DMS153 (cell line): ENCODE data around the gene LAMB1.

Source experiments
- DNase-seq: peaks from one replicate; lab custom pipeline; 2025; lab: John Stamatoyannopoulos, UW

The LAMB1 gene

DNA sequence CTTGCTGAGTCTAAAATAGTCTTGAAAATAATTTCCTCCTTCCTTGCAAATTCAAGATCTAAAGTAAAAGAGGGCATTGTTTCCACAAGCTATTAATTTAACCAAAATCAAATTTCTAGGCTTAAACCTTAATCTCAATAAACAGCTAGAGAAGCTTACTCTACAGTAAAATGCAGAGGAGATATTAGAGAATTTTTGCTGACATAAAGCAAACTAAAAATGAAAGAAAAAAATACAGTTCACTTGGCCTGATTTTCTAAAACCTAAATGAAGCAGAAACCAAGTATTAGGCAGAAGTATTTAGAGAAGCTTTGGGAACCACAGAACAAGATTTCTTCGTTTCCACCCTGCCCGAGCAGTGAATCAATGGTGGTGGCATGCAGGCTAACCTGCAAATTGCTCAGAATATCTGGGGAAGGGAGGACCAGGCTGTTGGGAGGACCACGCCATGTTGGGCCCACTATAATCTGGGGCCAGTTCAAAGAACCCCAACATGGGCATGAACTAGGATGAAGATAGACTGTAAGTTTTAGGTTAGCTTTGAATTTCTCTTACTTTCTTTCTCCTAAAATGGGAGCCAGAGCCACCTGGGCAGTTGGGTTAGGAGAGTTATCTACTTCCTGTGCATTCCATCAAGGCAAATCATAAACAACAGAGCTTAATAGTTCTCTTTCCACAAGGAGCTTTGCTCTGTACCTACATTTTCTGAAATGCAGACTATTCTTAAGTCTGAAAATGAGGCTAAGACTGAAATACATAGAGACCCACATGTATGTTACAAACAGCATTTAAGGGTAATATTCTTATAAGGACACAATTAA, 4.1 kb downstream of the LAMB1 start:
- DNase-seq = no peak

GRCh38 chr7:107998150-107998549, 4.8 kb downstream of the LAMB1 start:
- no peak for DNase-seq

GRCh38 chr7:107996072-107996882, 6.7 kb downstream of the LAMB1 start:
- no peak for DNase-seq

DNA sequence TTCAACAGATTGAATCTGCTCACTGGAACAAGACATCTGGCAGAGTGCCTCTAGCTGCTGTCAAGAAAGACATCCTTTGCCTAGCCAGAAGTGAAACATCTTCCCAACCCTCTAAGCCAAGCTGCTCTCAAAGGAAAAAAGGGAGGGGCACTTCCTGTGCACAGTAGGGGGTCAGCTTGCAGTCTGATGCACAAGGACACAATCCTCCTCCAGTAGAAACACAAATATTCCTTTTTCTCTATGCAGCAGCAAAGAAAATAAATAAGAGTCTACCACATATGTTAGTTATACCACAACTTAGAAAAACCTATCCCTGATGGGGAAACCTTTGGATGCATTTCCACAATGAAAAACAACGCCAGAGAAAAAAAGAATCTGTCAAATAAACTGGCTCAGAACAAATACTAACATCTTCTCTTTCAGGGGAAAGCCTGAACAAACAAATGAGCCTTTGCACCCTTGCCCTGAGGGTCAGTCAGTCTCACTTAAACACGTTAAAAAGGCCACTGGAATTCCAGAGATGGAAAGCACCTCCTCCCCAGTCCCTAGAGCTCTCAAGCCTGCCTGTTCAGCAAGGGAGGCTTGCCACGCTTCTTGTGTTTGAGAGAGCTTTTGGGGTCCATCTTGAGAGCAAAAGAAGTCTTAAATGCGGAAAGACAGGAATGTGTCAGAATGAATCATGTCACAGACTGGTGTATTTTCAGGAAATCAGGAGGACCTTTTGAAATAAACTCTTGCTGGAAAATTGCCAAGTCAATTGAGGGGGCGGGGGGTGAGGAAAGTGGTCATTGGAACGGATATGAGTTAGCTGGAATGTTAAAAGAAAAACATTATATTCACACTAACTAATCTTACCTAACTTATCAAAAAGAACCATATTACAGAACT, 7.5 kb downstream of the LAMB1 start:
- no peak for DNase-seq

GRCh38 chr7:107994421-107995030, 8.4 kb downstream of the LAMB1 start:
- no peak for DNase-seq

- DNase-seq = no peak
Measured at GRCh38 chr7:107993891-107994291, 9.1 kb downstream of the LAMB1 start.

GRCh38 chr7:107989618-107990373, 13.2 kb downstream of the LAMB1 start:
- no peak for DNase-seq

DNA sequence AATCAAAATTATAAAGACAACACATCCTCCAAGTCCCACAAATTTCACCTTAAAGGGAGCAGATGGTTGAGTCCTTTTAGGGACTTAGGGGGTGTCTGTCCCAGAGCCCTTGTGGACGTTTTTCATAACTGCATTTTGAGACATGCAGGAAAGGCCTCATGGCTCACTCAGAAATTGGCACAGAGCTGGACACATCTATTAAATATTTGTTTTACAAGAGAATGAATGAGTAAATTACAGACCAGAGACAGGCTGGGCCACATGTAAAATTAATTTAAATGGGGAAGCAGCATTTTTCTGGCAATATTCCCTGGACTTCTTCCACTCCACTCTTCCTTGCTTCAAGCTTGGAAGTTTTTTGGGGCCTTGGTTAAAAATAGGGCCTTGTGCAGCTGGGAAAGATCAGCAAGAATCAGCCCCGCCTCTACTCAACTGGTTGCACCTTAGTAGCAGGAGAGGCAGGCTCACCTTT, 20.0 kb downstream of the LAMB1 start:
- DNase-seq = no peak

DNA sequence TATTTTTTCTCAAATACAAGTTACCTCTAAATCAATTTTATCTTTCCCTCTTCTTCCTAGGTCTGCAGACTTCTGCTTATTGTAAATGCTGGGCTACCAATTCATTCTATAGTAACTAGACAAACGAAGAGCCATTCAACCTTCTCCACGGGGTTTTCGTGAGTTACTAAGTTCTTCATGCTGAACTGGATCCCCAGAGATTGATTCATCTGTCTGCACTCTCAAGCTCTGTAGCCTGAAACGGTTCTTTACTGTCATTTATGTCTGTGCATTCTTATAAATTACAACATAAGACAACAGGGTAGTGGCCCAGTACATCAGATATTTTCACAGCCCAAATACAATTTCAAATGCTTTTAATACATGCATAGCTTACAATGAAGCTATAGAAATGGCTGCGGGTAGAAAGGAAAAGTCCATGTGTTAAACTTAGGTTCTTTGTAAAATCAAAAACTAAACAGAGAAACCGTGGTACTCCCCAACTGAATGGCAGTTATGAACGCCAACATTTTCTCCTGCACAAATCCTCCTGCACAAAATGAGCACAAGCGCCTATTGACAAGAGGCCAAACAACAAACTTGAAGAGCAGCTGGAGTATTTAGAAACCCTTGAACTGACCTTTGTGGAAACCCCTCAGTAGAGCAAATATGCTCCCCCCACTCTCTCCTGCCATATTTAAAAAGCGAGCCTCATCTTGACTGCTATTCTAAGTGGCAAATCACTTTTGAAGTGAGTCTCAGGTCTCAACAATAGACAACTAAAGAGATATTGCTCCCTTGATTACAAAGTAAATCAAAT, 20.7 kb downstream of the LAMB1 start:
- no peak for DNase-seq

- DNase-seq = no peak
Measured at GRCh38 chr7:107981466-107981865, 21.5 kb downstream of the LAMB1 start.

GRCh38 chr7:107980671-107981190, 22.2 kb downstream of the LAMB1 start:
- DNase-seq = no peak

DNA sequence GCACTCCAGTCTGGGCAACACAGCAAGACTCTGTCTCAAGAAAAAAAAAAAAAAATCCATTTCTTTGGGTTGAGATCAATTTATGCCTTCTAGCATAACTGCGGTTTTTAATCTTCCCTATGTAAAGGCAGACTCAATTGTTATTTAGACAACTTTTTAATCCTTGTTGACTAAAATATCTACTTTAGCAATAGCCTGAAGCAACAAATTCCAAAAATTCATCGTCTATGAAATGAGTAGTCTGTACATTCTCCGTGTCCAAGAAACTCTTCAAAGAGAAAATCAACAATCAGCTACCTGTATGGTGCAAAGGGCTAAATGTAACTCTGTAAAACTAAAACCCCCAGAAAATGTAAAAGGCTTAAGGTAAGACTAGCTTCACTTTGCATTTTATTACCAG, 22.8 kb downstream of the LAMB1 start:
- no peak for DNase-seq

- DNase-seq = no peak
Measured at GRCh38 chr7:107978815-107979408, 24.0 kb downstream of the LAMB1 start.

- no peak for DNase-seq
Measured at GRCh38 chr7:107977048-107977447, 25.9 kb downstream of the LAMB1 start.

DNA sequence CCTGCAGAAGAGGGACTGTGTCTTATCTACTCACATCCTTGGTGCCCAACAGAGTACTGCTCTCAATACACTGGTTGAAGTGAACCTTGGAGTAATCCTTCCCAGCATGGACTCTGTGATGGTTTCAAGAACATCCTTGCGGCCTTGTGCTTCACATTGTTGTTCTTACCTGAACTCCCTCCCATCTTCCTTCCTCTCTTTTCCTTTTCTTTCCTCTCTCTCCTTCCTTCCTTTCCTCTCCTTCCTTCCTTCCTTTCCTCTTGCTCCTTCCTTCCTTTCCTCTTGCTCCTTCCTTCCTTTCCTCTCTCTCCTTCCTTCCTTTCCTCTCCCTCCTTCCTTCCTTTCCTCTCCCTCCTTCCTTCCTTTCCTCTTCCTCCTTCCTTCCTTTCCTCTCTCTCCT, 26.3 kb downstream of the LAMB1 start:
- no peak for DNase-seq

DNA sequence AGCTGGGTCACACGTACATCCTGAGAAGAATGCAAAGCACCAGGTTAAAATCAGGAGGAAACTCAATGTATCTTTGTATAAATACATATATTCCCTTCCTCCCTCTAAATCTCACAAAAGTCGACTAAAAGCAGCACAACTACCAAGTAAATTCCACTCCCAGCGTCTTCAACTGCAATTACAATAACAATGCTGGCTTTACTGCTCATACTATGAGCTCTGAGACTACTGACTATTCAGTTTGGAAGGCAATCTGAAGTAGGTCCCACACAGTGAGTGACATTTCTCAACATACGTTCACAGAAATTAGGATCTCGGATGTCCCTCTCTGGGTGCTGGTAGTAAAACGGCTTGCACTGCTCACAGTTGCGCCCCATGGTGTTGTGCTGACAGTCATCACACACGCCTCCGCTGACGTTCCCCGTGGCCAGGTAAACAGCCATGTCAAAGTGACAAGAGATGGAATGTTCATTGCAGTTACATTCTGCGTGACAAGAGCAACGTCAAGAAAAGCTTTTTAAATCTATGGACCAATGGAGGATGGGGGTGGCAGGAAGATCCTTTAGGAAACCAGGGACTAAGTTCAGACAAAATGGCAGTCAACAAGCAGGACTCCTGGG, 27.5 kb downstream of the LAMB1 start:
- DNase-seq = no peak

GRCh38 chr7:107973861-107974260, 29.1 kb downstream of the LAMB1 start:
- DNase-seq = no peak

DNA sequence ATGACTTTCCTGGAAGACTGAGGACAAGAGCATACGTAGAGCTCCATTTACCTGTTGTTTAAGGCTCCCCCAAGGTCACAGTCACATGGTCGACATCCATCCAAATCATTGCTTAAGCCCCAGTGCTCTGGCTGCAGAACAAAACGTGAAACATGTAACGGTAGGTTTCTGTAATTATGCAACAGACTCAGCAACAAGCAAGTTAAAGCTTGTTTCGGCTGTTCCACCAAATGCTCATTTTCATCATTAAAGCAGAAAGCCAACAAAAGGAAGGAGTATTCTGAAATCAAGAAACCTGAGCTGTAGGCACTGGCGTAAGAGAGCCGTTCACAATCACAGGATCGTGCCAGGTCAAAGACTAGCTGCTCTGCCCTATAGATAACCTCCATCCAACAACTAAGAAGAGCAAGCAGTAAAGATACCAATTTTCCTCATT, 30.0 kb downstream of the LAMB1 start:
- no peak for DNase-seq

GRCh38 chr7:107972075-107972482, 30.9 kb downstream of the LAMB1 start:
- DNase-seq = no peak
